Motor neuron (in vitro differentiated cells): ENCODE measurements around the gene WDR54. TPM values are rescaled to one million over a fixed set of nuclear protein-coding genes. Genes with fewer than 3 reads are reported as not detected.
"Not testable (repeated sequence)": the region's sequence is repeated elsewhere in the genome, so short reads cannot be mapped to it uniquely, and the experiment has no call there.

Source experiments
- ATAC-seq, 8 experiments: fragments of 200-7000 bp; cut with Tn5 transposase; replicated peaks in 6 of 8; 2 replicates each; pipeline ENCODE4 v1.8.0; 2021; ENCODE audit warnings: mild to moderate bottlenecking in 8 of 8, moderate library complexity in 8 of 8
- H3K27ac ChIP-seq, 2 donors: fragments of 250-450 bp; sonication (Bioruptor Pico); 2 replicates each; pipeline ENCODE4 v1.9.0; 2021; ENCODE audit warnings: antibody characterized with exemption in 2 of 2, mild to moderate bottlenecking in 2 of 2, moderate library complexity in 1 of 2
- H3K4me1 ChIP-seq, 2 donors: fragments of 250-450 bp; sonication (Bioruptor Pico); replicated peaks in 1 of 2; 2 replicates each; pipeline ENCODE4 v1.6.1; 2021; ENCODE audit warnings: antibody characterized with exemption in 2 of 2, mild to moderate bottlenecking in 2 of 2, moderate library complexity in 1 of 2
- H3K4me3 ChIP-seq, 5 donors: fragments of 250-450 bp; sonication (Bioruptor Pico); 2 replicates each; pipeline ENCODE4 v1.9.0; 2021; ENCODE audit warnings: antibody characterized with exemption in 5 of 5, mild to moderate bottlenecking in 5 of 5, moderate library complexity in 4 of 5
- WGBS, 10 experiments: fragments of 450-650 bp; shearing (Covaris generic); methylation state at CpG; one replicate each; pipeline ENCODE4 v1.0.0; 2022; 5-methylcytosine and 5-hydroxymethylcytosine counted together
- in situ Hi-C, 9 experiments: fragments of 400-800 bp; cut with MboI; loops; one replicate each; pipeline ENCODE4 v1.15.0; 2021; ENCODE audit warnings: low sequenced_read_pairs in 9 of 9, low pct_unique_long_range_greater_than_20kb in 2 of 9; ENCODE audit not compliant: unreplicated experiment in 9 of 9
- total RNA-seq, 8 experiments: library from RNA; unstranded; fragments of 300-600 nt; gene quantifications; 2 replicates each; pipeline versions ENCODE4 v1.2.3 to v1.2.4, GENCODE V29; 2022

The WDR54 gene
- total RNA-seq, 8 experiments from 2014 or later, result 15.1 to 63.7 (median 49.5) TPM

- in situ Hi-C loops, result no loop called here
- peak overlapping the region in 4 of 5 donors; percentile 16 to 32 (median 29) for H3K4me3 ChIP-seq
- WGBS, 10 experiments, result 13 to 40% (median 18%) methylated on average over 1 to 2 of the region's 3 CpGs; no CpG with 5 or more reads in 7 of the 10 experiments
- no peak overlapping the region for H3K27ac ChIP-seq
- ATAC-seq, result no peak
- peaks cover 17 to 18% of the 10 kb centered on the region in 2 donors for H3K4me1 ChIP-seq
These were observed 17.8 kb downstream of the WDR54 start for GRCh38 chr2:74439373-74439772.

GRCh38 chr2:74439803-74440377 lies 18.4 kb downstream of the WDR54 start:
- WGBS, 10 experiments, result 0 to 23% (median 6%) methylated on average over 1 to 8 of the region's 14 CpGs; no CpG with 5 or more reads in 3 of the 10 experiments
- peak; percentile 41 to 68 (median 56) for ATAC-seq
- Histone ChIP-seq H3K27ac (peak overlapping the region in 1 of 2 donors; percentile 5), H3K4me3 (peak overlapping the region; percentile 9 to 32 (median 28)), H3K4me1 (peaks cover 17 to 18% of the 10 kb centered on the region in 2 donors)
- in situ Hi-C loops, result no loop called here

GRCh38 chr2:74440378-74441169 lies 19.0 kb downstream of the WDR54 start:
- ATAC-seq, result peak; percentile 91 to 97 (median 96)
- WGBS, 10 experiments, result 0 to 67% (median 27%) methylated on average over 1 to 3 of the region's 45 CpGs; no CpG with 5 or more reads in 3 of the 10 experiments

GRCh38 chr2:74441170-74441689 lies 19.7 kb downstream of the WDR54 start:
- Histone ChIP-seq H3K4me1 (peaks cover 17 to 18% of the 10 kb centered on the region in 2 donors), H3K27ac (no peak overlapping the region), H3K4me3 (no peak overlapping the region)
- no peak for ATAC-seq
- WGBS, 10 experiments, result 0 to 45% (median 20%) methylated on average over 1 to 18 of the region's 33 CpGs; no CpG with 5 or more reads in 3 of the 10 experiments
- in situ Hi-C loops, result no loop called here

More at GRCh38 chr2:74440378-74441169, 19.0 kb downstream of the WDR54 start:
- Histone ChIP-seq H3K4me3 (peak overlapping the region; percentile 9 to 32 (median 28)), H3K27ac (peak overlapping the region in 1 of 2 donors; percentile 5), H3K4me1 (peaks cover 17 to 18% of the 10 kb centered on the region in 2 donors)
- in situ Hi-C loops, result no loop called here

- H3K27ac ChIP-seq, result no peak within 1 kb of the TSS
- in situ Hi-C loops, result no loop called here
- peak within 1 kb of the TSS in 1 of 5 donors; percentile 30 for H3K4me3 ChIP-seq
- WGBS, 10 experiments, result 24 to 80% (median 40%) methylated on average over 1 to 20 of the region's 75 CpGs; no CpG with 5 or more reads in 4 of the 10 experiments
- peak in 2 of 8 experiments; percentile 0 to 3 for ATAC-seq
- peaks cover 17 to 18% of the 10 kb centered on the region in 2 donors for H3K4me1 ChIP-seq
These were observed 20.4 kb downstream of the WDR54 start, which contains the start of gene RTKN for GRCh38 chr2:74441690-74442482. TSS of gene RTKN (minus strand) at chr2:74441937. CDS start at chr2:74441816, 121 bp downstream.

- H3K4me3 ChIP-seq, ATAC-seq, in situ Hi-C loops, H3K27ac ChIP-seq: not testable (repeated sequence)
- peaks cover 17 to 18% of the 10 kb centered on the region in 2 donors for H3K4me1 ChIP-seq
- 67 to 100% (median 90%) methylated on average over 2 to 13 of the region's 16 CpGs; no CpG with 5 or more reads in 1 of the 10 experiments for WGBS, 10 experiments
These were observed 21.2 kb downstream of the WDR54 start for GRCh38 chr2:74442483-74443297.

- in situ Hi-C loops, result no loop called here
- Histone ChIP-seq H3K4me3 (no peak overlapping the region), H3K4me1 (peaks cover 6 to 9% of the 10 kb centered on the region in 2 donors), H3K27ac (no peak overlapping the region)
- ATAC-seq, result no peak
- WGBS, 10 experiments, result 0 to 80% (median 48%) methylated on average over 1 to 4 of the region's 5 CpGs
These were observed 23.2 kb downstream of the WDR54 start for GRCh38 chr2:74444498-74445318.

GRCh38 chr2:74447230-74447999 lies 25.9 kb downstream of the WDR54 start:
- in situ Hi-C loops, result no loop called here
- WGBS, 10 experiments, result 56 to 95% (median 79%) methylated on average over 3 to 5 of the region's 5 CpGs; no CpG with 5 or more reads in 3 of the 10 experiments
- Histone ChIP-seq H3K4me1 (no peaks in the 10 kb centered on the region), H3K27ac (no peak overlapping the region), H3K4me3 (no peak overlapping the region)
- ATAC-seq, result no peak

- H3K4me3 ChIP-seq, result no peak overlapping the region
- WGBS, 10 experiments, result 0 to 93% (median 57%) methylated on average over 1 to 2 of the region's 2 CpGs; no CpG with 5 or more reads in 3 of the 10 experiments
- in situ Hi-C loops, result no loop called here
- no peaks in the 10 kb centered on the region for H3K4me1 ChIP-seq
- ATAC-seq, result no peak
- no peak overlapping the region for H3K27ac ChIP-seq
These were observed 27.2 kb downstream of the WDR54 start for GRCh38 chr2:74448771-74449170.

- 25 to 73% (median 55%) methylated on average over 1 to 3 of the region's 3 CpGs; no CpG with 5 or more reads in 4 of the 10 experiments for WGBS, 10 experiments
- H3K27ac ChIP-seq, result no peak overlapping the region
These were observed 29.1 kb downstream of the WDR54 start for GRCh38 chr2:74450570-74451190.

More at GRCh38 chr2:74450570-74451190, 29.1 kb downstream of the WDR54 start:
- Histone ChIP-seq H3K4me1 (peaks cover 2 to 4% of the 10 kb centered on the region in 2 donors), H3K4me3 (no peak overlapping the region)
- in situ Hi-C loops, result no loop called here
- ATAC-seq, result no peak
